Measurements from ENCODE around the gene GCSAML. TPM values are rescaled to one million over a fixed set of nuclear protein-coding genes. Genes with fewer than 3 reads are reported as not detected.

GCSAML gene
- total RNA-seq, 1 donor from 2014 or later, result not detected

DNA sequence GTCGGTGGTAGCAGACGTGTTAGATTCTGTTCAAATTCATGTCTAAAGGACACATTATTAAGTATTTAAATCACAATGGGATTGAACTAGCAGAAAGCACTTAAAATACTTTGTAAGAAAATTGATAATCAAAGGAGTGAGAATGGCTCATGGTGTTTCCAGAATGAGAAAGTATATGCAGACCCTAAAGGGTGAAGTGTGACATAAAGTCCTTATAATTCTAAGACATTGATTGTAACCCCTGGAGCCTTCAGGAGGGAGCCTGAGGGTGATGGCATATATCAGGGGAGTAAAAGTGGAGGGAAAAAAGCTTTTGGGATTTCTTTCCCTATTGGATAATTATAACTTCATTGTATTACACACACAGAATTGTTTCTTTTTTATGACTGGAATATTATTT is 12.6 kb upstream of the GCSAML start, which contains the start of gene OR2C3:
OR2C3 (minus strand) TSS at position 101 of the 400 bp plus-strand sequence. CDS start 3,929 bp downstream, outside the sequence.
- H3K27me3 Mint-ChIP-seq (ENCODE audit: low read depth), result peaks cover 2% of the 10 kb centered on the region
- TF ChIP-seq, protein P1, sequence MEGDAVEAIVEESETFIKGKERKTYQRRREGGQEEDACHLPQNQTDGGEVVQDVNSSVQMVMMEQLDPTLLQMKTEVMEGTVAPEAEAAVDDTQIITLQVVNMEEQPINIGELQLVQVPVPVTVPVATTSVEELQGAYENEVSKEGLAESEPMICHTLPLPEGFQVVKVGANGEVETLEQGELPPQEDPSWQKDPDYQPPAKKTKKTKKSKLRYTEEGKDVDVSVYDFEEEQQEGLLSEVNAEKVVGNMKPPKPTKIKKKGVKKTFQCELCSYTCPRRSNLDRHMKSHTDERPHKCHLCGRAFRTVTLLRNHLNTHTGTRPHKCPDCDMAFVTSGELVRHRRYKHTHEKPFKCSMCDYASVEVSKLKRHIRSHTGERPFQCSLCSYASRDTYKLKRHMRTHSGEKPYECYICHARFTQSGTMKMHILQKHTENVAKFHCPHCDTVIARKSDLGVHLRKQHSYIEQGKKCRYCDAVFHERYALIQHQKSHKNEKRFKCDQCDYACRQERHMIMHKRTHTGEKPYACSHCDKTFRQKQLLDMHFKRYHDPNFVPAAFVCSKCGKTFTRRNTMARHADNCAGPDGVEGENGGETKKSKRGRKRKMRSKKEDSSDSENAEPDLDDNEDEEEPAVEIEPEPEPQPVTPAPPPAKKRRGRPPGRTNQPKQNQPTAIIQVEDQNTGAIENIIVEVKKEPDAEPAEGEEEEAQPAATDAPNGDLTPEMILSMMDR (IDR thresholded peaks at IDR 0.05), result no peak
- H3K27ac Mint-ChIP-seq (ENCODE audit: unreplicated experiment), result no peak within 1 kb of the TSS
- no peaks in the 10 kb centered on the region for H3K36me3 Mint-ChIP-seq (ENCODE audit: low read depth)
- H3K4me1 Mint-ChIP-seq (ENCODE audit: low read depth), result no peaks in the 10 kb centered on the region
- H3K4me3 Mint-ChIP-seq (ENCODE audit: unreplicated experiment), result no peak within 1 kb of the TSS
- no peak for DNase-seq (ENCODE audit: low spot score)
- peaks cover 21% of the 10 kb centered on the region for H3K9me3 Mint-ChIP-seq (ENCODE audit: low read depth)

DNA sequence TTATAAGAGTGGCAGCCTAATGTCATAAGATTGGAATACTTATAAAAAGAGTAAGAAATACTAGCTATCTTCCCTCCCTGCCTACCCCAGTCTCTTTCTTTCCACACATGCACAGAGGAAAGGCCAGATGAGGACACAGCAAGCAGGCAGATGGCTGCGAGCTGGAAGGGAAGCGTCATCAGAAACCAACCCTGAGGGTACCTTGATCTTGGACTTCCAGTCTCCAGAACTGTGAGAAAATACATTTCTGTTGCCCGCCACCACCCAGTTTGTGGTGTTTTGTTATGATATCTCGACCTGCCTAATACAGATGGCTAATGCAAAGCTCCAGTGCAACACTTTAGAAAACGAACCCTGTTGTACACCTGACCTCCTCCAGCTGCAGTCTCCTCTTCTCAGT is 10.4 kb upstream of the GCSAML start:
- Mint-ChIP-seq H3K4me1 (ENCODE audit: low read depth) (no peaks in the 10 kb centered on the region), H3K27me3 (ENCODE audit: low read depth) (peaks cover 2% of the 10 kb centered on the region), H3K4me3 (ENCODE audit: unreplicated experiment) (no peak overlapping the region), H3K27ac (ENCODE audit: unreplicated experiment) (no peak overlapping the region), H3K9me3 (ENCODE audit: low read depth) (peaks cover 18% of the 10 kb centered on the region), H3K36me3 (ENCODE audit: low read depth) (no peaks in the 10 kb centered on the region)
- DNase-seq (ENCODE audit: low spot score), result no peak
- TF ChIP-seq, protein P1 (IDR thresholded peaks at IDR 0.05), result no peak

DNA sequence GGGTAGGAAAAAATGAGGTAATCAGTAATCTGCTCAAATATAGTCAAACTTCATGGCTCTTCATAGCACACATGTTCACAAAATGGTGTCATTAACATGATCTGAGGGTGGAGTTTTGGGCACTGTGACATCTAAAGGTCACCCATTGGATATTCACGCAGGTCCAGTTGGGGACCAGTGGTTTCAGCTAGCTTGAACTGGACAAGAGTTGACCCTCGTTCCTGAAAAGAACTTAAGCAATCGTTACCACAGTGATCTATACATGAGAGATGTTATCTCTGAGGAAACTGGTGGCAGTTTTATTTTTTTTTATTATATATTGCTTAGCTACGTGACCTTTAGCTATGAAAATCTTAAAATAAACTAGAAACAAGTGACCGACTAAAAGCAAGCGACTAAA is 9.7 kb upstream of the GCSAML start:
- Mint-ChIP-seq H3K36me3 (ENCODE audit: low read depth) (no peaks in the 10 kb centered on the region), H3K4me1 (ENCODE audit: low read depth) (no peaks in the 10 kb centered on the region), H3K9me3 (ENCODE audit: low read depth) (peaks cover 18% of the 10 kb centered on the region), H3K27me3 (ENCODE audit: low read depth) (peaks cover 2% of the 10 kb centered on the region), H3K4me3 (ENCODE audit: unreplicated experiment) (no peak overlapping the region), H3K27ac (ENCODE audit: unreplicated experiment) (no peak overlapping the region)
- TF ChIP-seq, protein P1 (IDR thresholded peaks at IDR 0.05), result no peak
- no peak for DNase-seq (ENCODE audit: low spot score)

DNA sequence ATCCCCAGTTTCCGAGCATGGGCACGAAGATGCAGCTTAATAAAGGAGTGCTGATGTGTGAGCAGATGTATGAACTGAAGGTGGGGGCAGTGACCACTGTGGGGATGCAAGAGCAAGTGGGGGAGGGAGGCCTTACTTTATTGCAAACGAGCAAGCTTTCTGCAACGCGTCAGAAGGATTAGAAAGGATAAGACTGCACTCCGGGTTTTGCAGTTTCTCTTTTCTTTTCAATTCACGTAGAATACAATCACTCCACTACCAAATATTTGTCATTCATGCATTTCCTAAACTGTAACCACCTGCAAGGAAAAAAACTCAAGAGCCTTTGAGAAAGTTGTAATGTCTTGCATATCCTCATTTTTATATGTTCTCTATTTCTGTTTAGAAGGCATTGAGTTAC is 8.4 kb upstream of the GCSAML start:
- H3K4me1 Mint-ChIP-seq (ENCODE audit: low read depth), result no peaks in the 10 kb centered on the region
- H3K9me3 Mint-ChIP-seq (ENCODE audit: low read depth), result peaks cover 18% of the 10 kb centered on the region
- no peak overlapping the region for H3K27ac Mint-ChIP-seq (ENCODE audit: unreplicated experiment)
- no peaks in the 10 kb centered on the region for H3K27me3 Mint-ChIP-seq (ENCODE audit: low read depth)
- no peak overlapping the region for H3K4me3 Mint-ChIP-seq (ENCODE audit: unreplicated experiment)
- TF ChIP-seq, protein P1 (IDR thresholded peaks at IDR 0.05), result no peak
- DNase-seq (ENCODE audit: low spot score), result no peak
- H3K36me3 Mint-ChIP-seq (ENCODE audit: low read depth), result no peaks in the 10 kb centered on the region

DNA sequence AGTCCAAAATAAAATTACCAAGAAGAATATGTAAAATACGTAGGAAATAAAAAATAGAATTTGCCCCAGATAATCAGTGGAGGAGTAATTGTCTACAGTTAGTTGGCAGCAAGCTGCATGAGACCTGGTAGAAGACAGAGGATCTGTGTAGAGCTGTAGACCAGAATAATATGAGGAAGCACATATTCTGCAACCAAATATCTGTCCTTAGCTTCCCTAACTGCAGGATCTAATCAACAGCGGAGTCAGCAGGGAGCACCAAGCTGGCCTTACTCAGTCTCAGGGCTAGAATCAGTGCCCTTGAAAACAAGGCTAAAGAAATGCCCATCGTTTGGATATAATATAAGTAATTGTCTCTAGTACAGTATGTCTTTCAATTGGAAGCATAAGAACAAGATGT is 6.1 kb upstream of the GCSAML start:
- H3K4me3 Mint-ChIP-seq (ENCODE audit: unreplicated experiment), result no peak overlapping the region
- H3K9me3 Mint-ChIP-seq (ENCODE audit: low read depth), result peaks cover 10% of the 10 kb centered on the region
- H3K27ac Mint-ChIP-seq (ENCODE audit: unreplicated experiment), result no peak overlapping the region
- TF ChIP-seq, protein P1 (IDR thresholded peaks at IDR 0.05), result no peak
- H3K36me3 Mint-ChIP-seq (ENCODE audit: low read depth), result no peaks in the 10 kb centered on the region
- DNase-seq (ENCODE audit: low spot score), result no peak
- no peaks in the 10 kb centered on the region for H3K4me1 Mint-ChIP-seq (ENCODE audit: low read depth)
- no peaks in the 10 kb centered on the region for H3K27me3 Mint-ChIP-seq (ENCODE audit: low read depth)

Measured in chondrocyte (in vitro differentiated cells).